T-helper 1 cell (primary cell): Measurements from ENCODE around the gene ACTR1A.

ENCODE experiments used
- DNase-seq, 5 donors: peaks; one replicate each; pipeline ENCODE4 v3.0.0-alpha.2; 2012 to 2020

ACTR1A gene

GRCh38 chr10:102452672-102453340, 49.7 kb downstream of the ACTR1A start:
- DNase-seq, result peak in 1 of 5 donors; percentile 77

- DNase-seq, result no peak
These were observed 51.2 kb downstream of the ACTR1A start, which contains the start of gene C10orf95 for GRCh38 chr10:102451105-102451969. TSS of gene C10orf95 (minus strand) at chr10:102451543. CDS start at chr10:102451093, 450 bp downstream.

DNA sequence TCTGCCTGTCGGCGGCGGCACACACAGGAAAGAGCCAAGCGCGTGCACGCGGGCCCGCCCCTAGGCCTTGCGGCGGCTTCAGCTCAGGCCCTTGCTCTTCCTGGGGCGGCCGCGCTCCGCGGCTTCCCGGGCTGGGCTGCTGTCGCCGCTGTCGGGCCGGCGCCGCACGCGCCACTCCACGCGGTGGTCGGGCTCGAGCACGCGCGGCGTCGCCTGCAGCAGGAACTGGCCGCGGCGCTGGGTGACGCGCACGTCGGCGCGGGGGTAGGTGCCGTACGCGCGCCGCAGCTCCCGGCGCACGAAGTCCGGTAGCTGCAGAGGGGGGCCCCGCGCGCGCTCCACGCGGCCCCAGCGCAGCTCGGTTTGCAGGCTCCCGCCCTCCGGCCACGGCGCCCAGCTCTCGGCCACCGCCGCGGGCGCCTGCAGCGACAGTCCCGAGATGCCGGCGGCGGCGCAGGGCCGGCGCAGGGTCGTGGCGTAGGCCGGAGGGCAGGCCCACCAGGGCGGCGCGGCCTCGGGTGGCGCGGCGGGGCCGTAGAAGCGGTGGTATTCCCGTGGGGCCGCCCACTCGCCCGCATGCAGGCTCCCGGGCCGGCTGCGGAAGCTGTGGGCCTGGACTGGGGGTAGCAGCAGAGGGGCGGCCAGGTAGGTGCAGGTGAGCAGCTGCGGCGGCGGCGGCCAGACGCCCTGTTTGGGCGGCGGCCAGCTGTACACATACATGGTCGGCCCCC, 52.0 kb downstream of the ACTR1A start:
- peak; percentile 79 to 94 (median 84) for DNase-seq

GRCh38 chr10:102450124-102450373, 52.5 kb downstream of the ACTR1A start:
- DNase-seq, result no peak

DNA sequence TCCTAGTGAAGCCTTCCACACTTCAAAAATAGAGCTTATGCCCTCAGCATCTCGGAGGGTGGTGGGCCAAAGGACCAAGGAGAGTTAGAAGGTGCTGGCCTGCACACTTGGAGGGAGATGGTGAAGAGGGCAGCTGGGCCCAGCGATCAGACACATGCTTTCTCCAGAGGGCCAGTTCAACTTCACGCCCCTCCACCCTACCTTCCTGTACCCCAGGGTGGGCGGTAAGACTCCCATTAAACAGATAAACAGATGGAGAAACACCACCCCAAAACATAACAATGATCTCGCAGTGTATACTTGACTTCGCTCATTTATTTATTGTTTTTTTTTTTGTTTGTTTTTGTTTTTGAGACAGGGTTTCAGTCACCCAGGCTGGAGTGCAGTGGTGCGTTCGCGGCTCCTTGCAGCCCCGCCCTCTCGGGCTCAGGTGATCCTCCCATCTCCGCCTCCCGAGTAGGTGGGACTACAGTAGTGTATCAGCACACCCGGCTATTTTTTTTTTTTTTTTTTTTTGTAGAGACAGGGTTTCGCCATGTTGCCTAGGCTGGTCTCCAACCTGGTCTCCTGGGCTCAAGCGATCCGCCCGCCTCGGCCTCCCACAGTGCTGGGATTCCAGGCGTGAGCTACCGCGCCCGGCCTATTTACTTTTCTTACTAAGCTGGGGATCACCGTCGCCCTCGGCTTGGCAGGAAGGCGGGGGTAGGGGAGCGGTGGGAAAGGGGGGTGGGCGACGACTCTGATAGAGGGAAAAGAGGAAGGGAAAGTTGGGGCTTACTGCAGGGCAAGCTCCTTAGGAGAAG, 53.0 kb downstream of the ACTR1A start:
- peak; percentile 71 to 89 (median 82) for DNase-seq

- no peak for DNase-seq
These were observed 57.7 kb downstream of the ACTR1A start for GRCh38 chr10:102444851-102445250.

DNA sequence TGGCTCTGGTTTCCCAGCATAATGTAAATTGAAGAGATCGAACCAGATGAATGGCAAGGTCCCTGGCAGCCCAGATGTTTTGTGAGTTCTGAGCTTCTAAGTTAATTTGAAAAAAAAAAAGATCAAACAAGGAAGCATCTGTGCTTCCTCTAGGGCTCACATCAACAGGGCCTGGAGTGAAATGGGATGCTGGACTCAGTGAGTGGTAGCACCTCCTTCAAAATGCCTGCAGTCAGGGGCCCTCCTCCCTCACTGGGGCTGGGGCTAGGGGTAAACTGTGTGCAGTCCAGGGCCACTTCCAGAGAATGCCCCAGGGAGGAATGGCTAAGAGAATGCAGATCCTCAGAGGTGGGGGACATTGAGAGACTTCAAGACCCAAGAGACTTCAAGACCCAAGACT, 64.1 kb downstream of the ACTR1A start:
- no peak for DNase-seq

GRCh38 chr10:102437515-102437914, 65.0 kb downstream of the ACTR1A start:
- DNase-seq, result no peak

- no peak for DNase-seq
These were observed 66.2 kb downstream of the ACTR1A start for GRCh38 chr10:102436312-102436711.

DNA sequence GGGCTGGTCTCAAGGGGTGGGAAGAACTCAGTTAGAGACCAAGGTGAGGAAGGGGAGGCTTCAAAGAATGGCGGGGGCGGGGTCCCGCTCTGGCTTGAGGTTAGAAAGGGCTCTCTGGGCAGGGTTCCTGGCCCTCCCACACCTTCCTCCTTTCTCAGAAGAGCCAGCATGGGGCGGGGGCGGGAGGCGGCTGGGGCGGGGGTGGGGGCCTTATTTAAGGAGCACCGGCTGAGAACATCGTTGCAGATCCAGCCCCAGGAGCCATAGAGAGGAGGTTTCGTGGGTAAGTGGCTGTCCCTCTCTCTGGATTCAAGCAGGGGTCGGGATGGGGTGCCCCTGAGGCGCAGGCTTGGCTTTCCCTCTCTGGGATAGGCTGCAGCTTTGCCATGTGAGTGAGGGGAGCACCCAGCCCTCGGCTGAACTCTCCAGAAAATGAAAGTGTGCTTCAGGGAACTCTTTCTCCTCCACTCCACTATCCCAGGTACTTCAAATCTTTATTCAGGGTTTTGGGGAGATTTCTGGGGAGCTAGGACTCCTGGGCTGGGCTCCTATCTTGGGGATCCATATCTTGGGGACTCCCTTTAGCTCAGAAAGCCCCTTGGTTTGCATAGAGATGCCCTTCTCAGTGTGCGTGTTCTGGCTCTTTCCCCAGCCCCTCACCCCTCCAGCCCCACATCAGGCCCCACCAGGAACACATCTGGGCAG, 66.8 kb downstream of the ACTR1A start:
- peak in 2 of 5 donors; percentile 26 to 76 for DNase-seq

GRCh38 chr10:102435133-102435497, 67.4 kb downstream of the ACTR1A start:
- no peak for DNase-seq

DNA sequence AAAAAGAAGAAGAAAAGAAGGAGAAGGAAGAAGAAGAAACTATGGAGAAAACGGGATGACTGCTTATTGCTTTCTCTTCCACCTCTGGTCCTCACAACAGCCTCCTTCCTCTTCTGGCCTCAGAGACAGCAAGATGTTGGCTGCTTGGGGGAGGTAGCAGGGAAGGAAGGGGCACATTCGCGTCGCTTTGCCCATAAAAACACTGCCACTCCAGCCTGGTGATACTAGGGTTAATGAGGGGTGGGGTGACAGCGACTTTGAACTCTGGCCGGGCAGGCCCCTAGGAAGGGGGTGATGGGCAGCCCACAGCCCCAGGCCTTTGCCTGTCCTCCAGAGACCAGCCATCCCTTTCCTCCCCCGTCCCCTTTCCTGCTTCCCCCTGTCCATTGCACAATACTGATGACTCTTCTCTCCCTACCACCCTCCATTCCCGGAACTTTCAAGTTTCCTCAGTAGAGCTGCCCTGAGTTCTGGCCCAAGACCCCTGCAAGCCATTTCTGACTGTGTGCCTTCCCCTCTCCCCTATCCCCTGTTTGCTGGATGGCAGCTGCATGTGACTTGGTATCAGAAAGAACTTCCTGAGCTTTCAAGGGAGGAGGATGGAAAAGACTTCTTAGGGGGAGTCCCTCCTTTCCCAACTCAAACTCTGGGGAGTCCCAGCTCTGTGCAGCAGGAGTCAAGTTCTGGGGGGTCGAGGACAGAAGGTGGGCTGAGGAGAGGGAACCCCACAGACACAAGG, 67.9 kb downstream of the ACTR1A start:
- no peak for DNase-seq

- DNase-seq, result no peak
These were observed 68.9 kb downstream of the ACTR1A start for GRCh38 chr10:102433619-102434046.

- peak; percentile 84 to 96 (median 89) for DNase-seq
These were observed 70.2 kb downstream of the ACTR1A start, which contains the start of gene CUEDC2 for GRCh38 chr10:102432162-102432950. TSS of gene CUEDC2 (minus strand) at chr10:102432574. CDS start at chr10:102425188, 7,386 bp downstream.

GRCh38 chr10:102431452-102432124, 70.9 kb downstream of the ACTR1A start:
- no peak for DNase-seq

GRCh38 chr10:102429468-102429867, 73.0 kb downstream of the ACTR1A start:
- no peak for DNase-seq
